ENCODE measurements around the gene PLLP. TPM values are rescaled to one million over a fixed set of nuclear protein-coding genes. Genes with fewer than 3 reads are reported as not detected.

Gene PLLP
- total and polyA plus RNA-seq, 2 experiments from 2014 or later = 1.3 to 6.1 TPM

GRCh38 chr16:57223057-57223456 lies 61.4 kb downstream of the PLLP start:
- H3K4me3 Mint-ChIP-seq = no peak overlapping the region
- no peak overlapping the region for H3K27ac ChIP-seq (ENCODE audit: low read depth)
- no peaks in the 10 kb centered on the region for H3K9me3 Mint-ChIP-seq
- peaks cover 20% of the 10 kb centered on the region; the same call in 1 of the 2 replicates for H3K36me3 ChIP-seq (ENCODE audit: insufficient read depth)
- no peaks in the 10 kb centered on the region for H3K27me3 Mint-ChIP-seq (ENCODE audit: insufficient read depth, low read depth, poor library complexity)
- H3F3A ChIP-seq (replicated peaks; ENCODE audit: low read depth) = no peaks in the 10 kb centered on the region
- no peaks in the 10 kb centered on the region for H3K79me2 ChIP-seq (replicated peaks; ENCODE audit: insufficient read depth)
- H3K27me3 ChIP-seq (ENCODE audit: insufficient read depth) = no peaks in the 10 kb centered on the region
- H3K36me3 Mint-ChIP-seq (ENCODE audit: low read depth) = peaks cover 47% of the 10 kb centered on the region
- ATAC-seq = no peak
- H3K9me2 ChIP-seq (ENCODE audit: insufficient read depth) = no peaks in the 10 kb centered on the region
- no peaks in the 10 kb centered on the region for H3K4me1 Mint-ChIP-seq
- no peaks in the 10 kb centered on the region for H4K20me1 ChIP-seq (replicated peaks; ENCODE audit: insufficient read depth)
- H3K27ac Mint-ChIP-seq = no peak overlapping the region
- no peak overlapping the region for H3K4me2 ChIP-seq
- no peak overlapping the region for H3K4me3 ChIP-seq
- H2AFZ ChIP-seq = no peak overlapping the region
- H3K4me1 ChIP-seq (ENCODE audit: insufficient read depth) = no peaks in the 10 kb centered on the region
- TF ChIP-seq ETS1 (IDR thresholded peaks at IDR 0.05) (no peak), CTCF (conservative IDR thresholded peaks at IDR 0.05; ENCODE audit: low read depth in 2 of 2) (no peak), ZNF331 (CRISPR knock-in tag; IDR thresholded peaks at IDR 0.05; ENCODE audit: low read depth) (no peak), ZNF114 (CRISPR knock-in tag; IDR thresholded peaks at IDR 0.05) (no peak), REST (IDR thresholded peaks at IDR 0.05; ENCODE audit: unreplicated experiment) (no peak), EZH2 (IDR thresholded peaks at IDR 0.05; ENCODE audit: low read depth, unreplicated experiment) (no peak), EZH2phosphoT487 (IDR thresholded peaks at IDR 0.05; ENCODE audit: unreplicated experiment) (no peak), POLR2AphosphoS5 (IDR thresholded peaks at IDR 0.05; ENCODE audit: low read depth) (no peak), CREB1 (CRISPR knock-in tag; IDR thresholded peaks at IDR 0.05; ENCODE audit: low read depth) (no peak), ZNF462 (CRISPR knock-in tag; IDR thresholded peaks at IDR 0.05) (no peak)
- DNase-seq (ENCODE audit: low spot score) = no peak

All from GM23338 (cell line).